OCI-LY1 (cell line): ENCODE measurements around the gene PSEN1.

Experiments
- CTCF ChIP-seq: fragments of 200-600 bp; sonication (generic), shearing (Covaris generic); IDR thresholded peaks from 2 replicates; pipeline ENCODE4 v1.5.1; 2017; ENCODE audit warnings: mild to moderate bottlenecking, antibody characterized with exemption, low read length, moderate library complexity, mixed read lengths
- EZH2 ChIP-seq: fragments of 200-600 bp; sonication (generic), shearing (Covaris generic); IDR thresholded peaks from 2 replicates; pipeline ENCODE4 v1.8.0; 2017; ENCODE audit warnings: borderline replicate concordance, mixed run types, mild to moderate bottlenecking, antibody characterized with exemption, low read length, moderate library complexity, mixed read lengths

DNA sequence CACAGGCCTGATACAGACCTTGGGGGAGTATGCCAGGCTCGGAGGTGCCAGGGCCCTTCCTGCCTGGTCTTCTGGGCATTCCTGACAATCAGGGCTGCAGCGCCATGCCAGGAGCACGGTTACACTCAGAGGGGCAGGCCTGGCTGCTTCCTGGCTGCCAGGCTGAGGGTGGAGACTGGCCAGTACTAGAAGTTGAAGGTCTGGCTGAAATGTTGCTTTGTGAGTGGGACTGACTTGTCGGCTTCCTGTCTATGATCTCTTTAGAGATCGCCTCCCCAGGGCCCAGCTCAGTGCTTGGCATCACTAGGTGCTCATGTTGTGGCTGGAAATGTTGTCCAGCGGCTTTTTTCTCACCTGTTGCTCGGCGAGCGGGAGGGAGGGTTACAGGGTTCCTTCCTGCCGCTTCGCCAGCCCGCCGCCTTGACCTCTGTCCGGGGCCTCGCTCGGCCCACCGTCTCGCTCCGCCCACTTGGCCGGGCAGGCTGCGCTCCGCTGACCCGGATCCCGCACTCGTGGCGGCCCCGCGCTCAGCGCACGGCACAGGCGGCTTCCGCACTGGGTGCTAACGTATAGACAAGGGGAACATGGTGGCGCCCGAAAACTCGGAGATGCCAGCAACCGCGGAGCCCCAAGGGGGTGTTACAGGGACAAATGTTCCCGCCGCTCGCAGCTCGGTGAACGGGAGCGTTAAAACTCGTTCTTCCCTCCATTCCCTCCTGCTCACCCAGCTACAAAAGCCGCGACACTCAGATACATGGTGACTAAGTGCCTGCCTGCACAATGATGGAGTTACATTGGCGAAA is 133.6 kb downstream of the PSEN1 start:
- TF ChIP-seq CTCF (no peak), EZH2 (no peak)
